PFSK-1 (cell line): ENCODE measurements around the gene UBL4A.

Source experiments
- FOXP2 ChIP-seq: optimal IDR thresholded peaks from 2 replicates; pipeline ENCODE3; 2011; ENCODE audit warnings: borderline replicate concordance, control low read depth, inconsistent platforms; ENCODE audit not compliant: insufficient read depth; ENCODE audit errors: extremely low read length, extremely low read depth
- POLR2AphosphoS5 ChIP-seq: IDR thresholded peaks from 2 replicates; pipeline ENCODE4 v1.6.1; 2012; ENCODE audit warnings: low read depth, mild to moderate bottlenecking, control low read depth, low read length, moderate library complexity
- REST ChIP-seq, 2 experiments: IDR thresholded peaks; 2 replicates each; pipeline versions ENCODE4 v1.6.1 to v1.8.0; 2011 to 2012; ENCODE audit warnings: low read depth in 2 of 2, low read length in 2 of 2, control low read depth in 1 of 2, inconsistent platforms in 1 of 2, mild to moderate bottlenecking in 1 of 2, moderate library complexity in 1 of 2; ENCODE audit not compliant: insufficient read depth in 1 of 2
- SIN3A ChIP-seq: IDR thresholded peaks from 2 replicates; pipeline ENCODE4 v1.6.1; 2012; ENCODE audit warnings: mild to moderate bottlenecking, low read length, moderate library complexity, borderline replicate concordance; ENCODE audit not compliant: insufficient read depth
- TAF1 ChIP-seq: IDR thresholded peaks from 2 replicates; pipeline ENCODE4 v1.6.1; 2012; ENCODE audit warnings: low read length, control low read depth, borderline replicate concordance; ENCODE audit not compliant: insufficient read depth

UBL4A gene

GRCh38 chrX:154485150-154486051 lies 1.0 kb downstream of the UBL4A start:
- TF ChIP-seq FOXP2 (no peak), SIN3A (no peak), REST (IDR thresholded peaks at IDR 0.05; ENCODE audit: insufficient read depth in 1 of 2, low read depth in 2 of 2, low read length in 2 of 2) (no peak), POLR2AphosphoS5 (no peak), TAF1 (no peak)

- TF ChIP-seq FOXP2: no peak
- TF ChIP-seq POLR2AphosphoS5: no peak
- TF ChIP-seq TAF1: no peak
Measured at GRCh38 chrX:154484255-154485149, 1.9 kb downstream of the UBL4A start.

GRCh38 chrX:154483325-154483724 lies 3.1 kb downstream of the UBL4A start:
- TF ChIP-seq POLR2AphosphoS5 (no peak; the same call in 1 of the 2 replicates), TAF1 (no peak), FOXP2 (no peak), SIN3A (no peak), REST (IDR thresholded peaks at IDR 0.05; ENCODE audit: insufficient read depth in 1 of 2, low read depth in 2 of 2, low read length in 2 of 2) (no peak)

- TF ChIP-seq FOXP2 (no peak), POLR2AphosphoS5 (no peak), SIN3A (no peak)
Measured at GRCh38 chrX:154482786-154483185, 3.6 kb downstream of the UBL4A start.

GRCh38 chrX:154481911-154482601 lies 4.4 kb downstream of the UBL4A start:
- no peak for TF ChIP-seq POLR2AphosphoS5
- no peak for TF ChIP-seq TAF1
- TF ChIP-seq SIN3A: no peak
- no peak for TF ChIP-seq REST (IDR thresholded peaks at IDR 0.05; ENCODE audit: insufficient read depth in 1 of 2, low read depth in 2 of 2, low read length in 2 of 2)
- TF ChIP-seq FOXP2: no peak

GRCh38 chrX:154481195-154481594 lies 5.2 kb downstream of the UBL4A start:
- TF ChIP-seq SIN3A (no peak), POLR2AphosphoS5 (no peak), REST (IDR thresholded peaks at IDR 0.05; ENCODE audit: insufficient read depth in 1 of 2, low read depth in 2 of 2, low read length in 2 of 2) (no peak), TAF1 (no peak), FOXP2 (no peak)
